Measurements from ENCODE around the gene PIAS1.
"Not testable (repeated sequence)": the region's sequence is repeated elsewhere in the genome, so short reads cannot be mapped to it uniquely, and the experiment has no call there.

PIAS1 gene

DNA sequence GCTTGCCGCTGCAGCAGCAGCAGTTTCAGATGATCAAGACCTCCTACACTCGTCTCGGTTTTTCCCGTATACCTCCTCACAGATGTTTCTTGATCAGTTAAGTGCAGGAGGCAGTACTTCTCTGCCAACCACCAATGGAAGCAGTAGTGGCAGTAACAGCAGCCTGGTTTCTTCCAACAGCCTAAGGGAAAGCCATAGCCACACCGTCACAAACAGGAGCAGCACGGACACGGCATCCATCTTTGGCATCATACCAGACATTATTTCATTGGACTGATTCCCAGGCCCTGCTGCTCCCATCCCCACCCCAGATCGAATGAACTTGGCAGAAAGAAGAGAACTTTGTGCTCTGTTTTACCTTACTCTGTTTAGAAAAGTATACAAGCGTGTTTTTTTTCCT lies 133.4 kb downstream of the PIAS1 start:
- no peak for DNase-seq

DNA sequence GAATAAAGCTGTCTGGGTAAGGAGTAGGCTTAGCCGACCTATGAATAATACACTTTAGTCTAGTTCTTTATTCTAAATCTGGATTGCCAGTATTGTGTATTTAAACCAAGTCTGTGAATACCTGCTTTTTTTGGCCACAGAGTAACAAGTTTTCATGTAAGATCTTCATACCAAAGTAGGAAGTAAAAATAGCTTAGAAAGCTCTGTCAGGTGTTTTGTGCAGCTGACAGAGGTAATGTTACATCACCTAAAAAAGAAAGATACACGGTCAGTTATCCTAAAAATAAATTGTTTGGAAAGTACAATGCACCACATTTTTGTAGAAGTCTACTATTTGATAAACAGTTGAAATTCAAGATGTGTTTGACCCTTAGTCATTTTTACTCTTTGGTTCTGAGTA lies 134.5 kb downstream of the PIAS1 start:
- DNase-seq, result no peak

DNA sequence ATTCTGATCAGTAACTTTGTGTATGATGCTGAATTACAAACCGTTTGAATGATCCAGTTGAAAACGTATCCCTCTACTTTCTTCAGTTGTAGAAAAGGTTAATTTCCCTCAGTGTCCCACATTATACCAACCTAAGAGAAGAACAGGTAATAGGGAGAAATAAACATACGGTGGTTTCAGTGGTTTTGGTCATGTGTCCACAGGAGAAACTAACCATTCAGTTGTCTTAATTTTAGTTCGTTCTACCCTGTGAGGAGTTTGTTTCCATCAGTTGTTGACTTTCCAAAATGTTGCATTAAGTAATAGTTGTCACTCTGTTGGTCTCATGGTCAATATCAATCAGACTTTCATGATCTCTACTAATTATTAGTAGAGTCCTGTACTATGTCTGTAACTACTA lies 135.9 kb downstream of the PIAS1 start:
- no peak for DNase-seq

DNA sequence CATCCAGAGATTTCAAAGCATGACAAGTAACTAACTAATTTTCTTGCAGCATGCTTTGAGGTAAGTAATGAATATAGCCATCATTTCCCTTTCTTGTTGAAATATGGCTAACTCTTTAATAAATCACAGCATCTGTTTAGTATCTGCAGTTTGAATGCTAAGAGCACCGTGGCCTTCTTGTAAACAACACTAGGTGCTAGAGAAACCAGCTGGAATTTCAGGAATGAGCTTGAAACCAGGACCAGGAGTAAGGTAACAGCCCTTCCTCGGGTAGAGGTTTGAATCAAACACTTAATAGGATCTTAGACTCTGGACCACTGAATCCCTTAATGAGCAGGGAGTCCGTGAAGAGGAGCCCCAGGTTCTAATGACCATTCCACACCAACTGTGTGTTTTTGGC lies 137.4 kb downstream of the PIAS1 start:
- no peak for DNase-seq

GRCh38 chr15:68192117-68192516 lies 138.0 kb downstream of the PIAS1 start:
- no peak for DNase-seq

DNA sequence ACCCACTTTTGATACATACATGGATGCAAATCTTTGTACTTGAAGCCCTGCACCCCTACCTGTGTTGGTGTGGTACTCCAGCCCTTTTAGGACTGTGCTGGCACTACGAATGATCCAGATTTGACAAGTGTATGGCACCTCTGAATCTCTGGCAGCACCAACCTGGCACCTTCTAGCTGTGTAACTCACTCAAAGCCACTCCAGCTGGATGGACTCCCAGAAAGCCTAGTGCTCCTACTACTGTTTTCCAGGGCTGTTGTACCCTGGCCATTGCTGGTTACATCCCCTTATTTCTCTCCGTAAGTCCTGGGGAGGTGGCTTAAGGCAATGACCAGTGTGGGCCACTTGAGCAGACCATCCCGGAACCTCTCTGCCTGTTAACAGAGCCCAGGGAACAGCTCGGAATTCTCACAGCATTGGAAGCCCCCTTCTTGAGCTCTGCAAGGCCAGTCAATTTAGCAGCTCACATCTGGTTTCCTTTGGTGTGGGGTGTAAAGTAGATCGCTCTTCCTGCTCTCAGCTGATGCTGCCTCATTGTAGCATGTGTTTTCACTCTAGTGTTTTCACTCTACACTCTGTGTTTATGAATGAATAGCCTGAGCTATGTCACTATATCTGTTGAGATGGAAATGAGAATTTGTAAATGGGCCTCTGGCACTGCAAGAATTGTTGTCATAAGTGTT lies 138.8 kb downstream of the PIAS1 start:
- no peak for DNase-seq

DNA sequence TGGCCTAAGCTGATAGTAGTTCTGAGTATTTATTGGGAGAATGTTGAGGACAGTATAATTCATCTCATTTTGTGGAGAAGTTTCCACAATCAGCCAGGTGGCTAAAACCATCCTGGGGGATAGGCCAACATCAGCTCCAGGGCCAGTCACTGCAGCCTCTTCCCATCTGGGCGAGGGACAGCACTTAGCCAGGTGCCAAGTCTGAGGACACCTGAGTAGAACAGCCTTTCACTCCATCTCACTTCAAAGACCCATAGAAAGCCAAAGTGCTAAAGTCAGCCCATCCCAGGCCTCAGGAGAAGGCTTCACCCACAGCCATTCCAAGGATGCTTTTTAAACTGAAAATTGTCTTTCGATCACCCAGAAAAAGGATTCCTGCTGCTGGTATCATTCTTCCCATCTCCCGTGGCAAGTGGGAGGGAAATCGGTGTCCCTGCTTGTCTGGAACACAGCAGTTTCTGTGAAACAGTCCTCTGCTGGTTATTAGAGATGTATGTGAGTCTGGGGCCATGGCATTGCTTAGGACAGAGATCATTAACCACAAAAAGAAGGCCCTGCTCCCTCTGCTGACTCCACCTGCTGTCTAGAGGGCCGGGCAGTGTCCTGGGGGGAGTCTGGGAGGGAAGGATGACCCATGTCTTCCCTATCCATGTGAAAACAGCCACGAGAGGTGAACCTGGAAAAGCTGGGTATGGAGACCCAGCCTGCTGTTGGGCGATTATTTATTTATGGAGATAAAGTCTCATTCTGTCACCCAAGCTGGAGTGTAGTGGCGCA lies 141.4 kb downstream of the PIAS1 start:
- DNase-seq, result no peak

DNA sequence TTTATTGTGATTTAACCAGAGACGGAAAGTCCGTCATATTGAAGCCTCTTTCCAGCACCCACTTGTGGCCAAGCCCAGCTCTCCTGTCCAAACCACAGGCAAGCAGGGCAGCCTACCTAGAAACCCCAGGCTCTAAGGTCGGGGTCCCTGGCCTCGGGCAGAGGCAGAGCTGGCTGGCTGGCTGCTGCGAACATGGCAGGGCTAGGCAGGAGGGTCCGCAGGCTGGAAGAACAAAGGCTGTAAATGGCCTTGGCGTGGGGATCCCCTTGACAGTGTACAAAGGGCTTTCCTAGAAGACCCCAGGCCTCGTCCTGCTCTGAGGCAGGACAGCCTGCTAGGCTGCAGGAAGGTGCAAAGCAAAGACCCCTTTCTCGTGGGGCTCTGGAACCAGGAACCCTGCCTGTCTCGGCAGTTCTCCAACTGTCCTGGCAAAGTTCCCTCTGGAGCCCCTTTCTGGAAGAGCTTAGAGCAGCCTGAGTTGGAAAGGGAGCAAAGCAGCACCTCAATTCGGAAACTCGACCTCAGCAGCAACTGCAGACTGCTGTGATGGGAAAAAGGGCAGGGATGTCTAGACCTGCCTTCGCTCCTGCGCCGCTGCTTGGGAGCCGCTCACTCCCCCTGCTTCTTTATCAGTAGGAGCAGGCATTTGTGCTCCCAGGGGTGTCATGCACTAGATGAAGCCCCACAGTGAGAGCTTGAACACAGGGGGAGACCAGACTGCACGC lies 142.5 kb downstream of the PIAS1 start:
- DNase-seq, result no peak

- no peak for DNase-seq
These were observed 143.0 kb downstream of the PIAS1 start for GRCh38 chr15:68197170-68197492.

- no peak for DNase-seq
These were observed 143.7 kb downstream of the PIAS1 start for GRCh38 chr15:68197661-68198437.

- DNase-seq, result no peak
These were observed 145.2 kb downstream of the PIAS1 start for GRCh38 chr15:68199340-68199739.

DNA sequence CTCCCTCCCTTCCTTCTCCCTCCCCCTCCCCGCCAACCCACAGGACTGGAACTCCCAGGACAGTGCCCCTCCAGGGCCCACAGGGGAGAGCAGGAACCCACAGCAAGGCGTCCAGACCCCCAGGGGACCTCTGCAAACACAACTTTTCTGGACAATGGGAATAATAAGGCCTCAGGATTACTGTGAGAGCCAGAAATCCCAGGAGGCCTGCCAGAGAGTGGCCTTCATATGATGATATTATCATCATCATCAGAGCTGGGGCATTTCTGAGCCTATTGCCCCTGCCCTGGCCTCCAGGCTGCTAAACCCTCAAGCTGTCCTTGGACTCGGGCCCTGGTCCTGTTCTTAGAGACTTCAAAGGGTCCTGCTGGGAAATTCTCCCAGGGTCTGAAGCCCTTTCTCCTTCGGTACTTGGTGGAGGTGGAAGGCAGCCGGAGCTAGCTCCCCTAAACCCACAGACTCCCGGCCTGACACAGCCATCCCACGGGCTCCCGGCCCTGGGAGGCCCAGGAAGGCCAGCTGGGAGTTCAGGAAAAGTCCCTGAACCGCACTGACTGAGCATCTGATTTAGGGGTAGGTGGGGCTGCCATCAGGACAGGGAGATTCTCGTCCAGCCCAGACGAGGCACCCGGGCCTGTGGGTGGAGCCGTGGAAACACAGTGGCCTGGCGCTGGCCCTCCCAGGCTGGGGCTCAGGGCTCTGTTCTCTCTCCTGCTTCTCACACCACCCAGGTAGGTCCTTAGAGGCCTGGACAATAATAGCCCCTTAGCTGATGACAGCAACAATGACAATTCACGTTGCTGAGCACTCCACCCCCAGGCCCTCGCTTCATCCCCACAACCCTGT lies 146.1 kb downstream of the PIAS1 start:
- DNase-seq, result no peak

DNA sequence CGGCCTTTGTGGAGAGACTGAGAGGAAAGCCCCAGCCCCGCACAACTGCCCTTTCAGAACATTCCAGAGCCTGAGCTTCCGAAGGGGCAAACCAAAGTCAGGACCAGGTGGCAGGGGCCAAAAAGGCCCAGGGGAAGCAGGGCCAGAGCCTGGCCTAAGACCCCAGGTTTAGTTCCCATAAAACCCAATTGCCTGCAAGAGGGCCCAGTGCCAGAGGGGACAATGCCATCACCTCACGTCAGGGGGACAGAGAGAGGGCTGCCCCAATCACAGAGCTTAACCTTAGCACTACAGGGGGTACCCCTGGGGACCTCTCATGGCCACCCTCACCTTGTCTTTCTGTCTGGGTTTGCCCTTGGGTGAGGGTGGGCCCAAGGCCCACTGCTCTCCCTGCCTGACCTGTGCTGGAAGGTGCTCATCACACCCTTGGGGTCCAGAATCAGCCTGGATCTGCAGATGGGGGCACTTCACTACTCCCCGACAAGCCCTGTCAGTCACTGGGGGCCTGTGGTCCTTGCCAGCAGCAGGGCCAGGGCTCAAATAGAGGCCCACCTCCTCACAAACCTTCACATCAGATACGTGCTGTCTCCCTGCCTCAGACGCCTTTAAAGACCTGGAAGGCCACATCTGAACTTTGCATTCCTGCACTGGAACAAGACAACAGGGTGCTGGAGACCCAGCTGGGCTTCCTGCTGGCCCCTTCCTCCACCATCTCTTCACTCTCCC lies 147.2 kb downstream of the PIAS1 start:
- DNase-seq, result no peak

- DNase-seq, result no peak
These were observed 147.8 kb downstream of the PIAS1 start for GRCh38 chr15:68201879-68202261.

DNA sequence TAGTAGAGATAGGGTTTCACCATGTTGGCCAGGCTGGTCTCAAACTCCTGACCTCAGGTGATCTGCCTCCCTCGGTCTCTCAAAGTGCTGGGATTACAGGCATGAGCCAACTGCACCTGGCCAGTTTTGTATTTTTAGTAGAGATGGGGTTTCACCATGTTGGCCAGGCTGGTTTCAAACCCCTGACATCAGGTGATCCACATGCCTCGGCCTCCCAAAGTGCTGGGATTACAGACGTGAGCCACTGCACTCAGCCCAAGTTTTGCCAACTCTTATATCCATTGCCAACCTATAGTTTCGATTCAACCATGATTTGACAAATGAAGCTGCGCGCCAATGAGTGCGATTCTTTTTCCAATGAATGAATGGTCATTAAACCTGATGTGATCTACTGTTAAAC lies 148.9 kb downstream of the PIAS1 start:
- not testable (repeated sequence) for DNase-seq

GRCh38 chr15:68203486-68203885 lies 149.4 kb downstream of the PIAS1 start:
- DNase-seq, result no peak

- no peak for DNase-seq
These were observed 149.8 kb downstream of the PIAS1 start for GRCh38 chr15:68203956-68204355.

DNA sequence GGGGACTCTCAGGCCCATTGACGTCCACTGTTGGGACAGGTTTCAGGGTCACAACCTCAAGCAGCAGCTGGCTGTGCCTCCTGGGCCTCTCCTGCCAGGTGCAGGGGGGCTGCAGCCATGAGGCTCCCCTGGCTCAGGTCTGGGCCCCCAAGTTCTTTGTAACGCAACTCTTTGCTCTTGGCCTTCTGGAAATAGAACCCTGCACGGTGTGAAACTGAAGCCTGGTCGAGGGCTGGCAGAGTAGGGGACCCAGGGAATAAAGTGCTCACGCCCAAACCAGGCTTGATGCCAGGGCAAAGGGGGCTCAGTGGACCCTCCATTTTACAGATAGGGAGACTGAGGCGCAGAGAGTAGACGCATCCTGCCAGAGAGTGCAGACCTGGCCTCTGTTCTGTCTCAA lies 150.2 kb downstream of the PIAS1 start:
- DNase-seq, result no peak

DNA sequence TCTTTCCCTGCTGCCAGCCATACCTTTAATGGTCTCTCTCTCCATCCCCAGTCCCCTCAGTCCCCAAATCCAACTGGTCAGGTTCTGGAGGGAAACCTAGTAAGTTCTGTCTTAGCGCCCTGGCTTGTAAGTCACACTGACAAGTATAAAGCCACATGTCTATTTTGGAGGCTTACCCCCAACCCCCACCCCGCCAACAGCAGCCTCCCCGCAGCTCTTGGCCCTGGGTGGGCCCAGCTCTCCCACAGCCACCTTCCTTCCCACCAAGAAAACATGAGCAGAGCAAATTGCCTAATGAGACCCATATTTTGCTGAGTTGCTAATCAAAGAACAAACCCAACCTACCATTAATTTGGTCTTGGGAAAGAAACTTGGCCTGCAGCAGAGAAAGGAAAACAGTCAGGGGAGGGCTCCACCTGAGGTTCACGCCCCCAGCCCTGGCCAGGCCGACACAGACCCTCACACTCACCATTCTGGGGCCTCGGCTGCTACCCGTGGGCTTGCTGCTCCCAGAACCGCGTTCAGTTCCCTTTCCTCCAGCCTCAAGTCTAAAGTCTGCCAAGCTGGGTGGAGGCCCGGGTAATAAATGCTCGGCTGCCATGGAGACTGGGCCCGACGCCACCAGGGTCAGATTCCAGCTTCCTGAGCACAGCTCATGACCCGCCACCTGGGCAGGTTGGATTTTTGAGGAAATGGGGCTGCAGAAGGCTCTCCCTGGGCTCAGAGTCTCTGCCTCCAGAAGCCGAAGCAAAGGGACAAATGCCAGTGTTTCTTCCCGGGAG lies 150.9 kb downstream of the PIAS1 start, which contains the start of gene CALML4:
CALML4 (minus strand) TSS at position 557 of the 782 bp plus-strand sequence; CDS start at position 472, 85 bp downstream.
- DNase-seq, result no peak

DNA sequence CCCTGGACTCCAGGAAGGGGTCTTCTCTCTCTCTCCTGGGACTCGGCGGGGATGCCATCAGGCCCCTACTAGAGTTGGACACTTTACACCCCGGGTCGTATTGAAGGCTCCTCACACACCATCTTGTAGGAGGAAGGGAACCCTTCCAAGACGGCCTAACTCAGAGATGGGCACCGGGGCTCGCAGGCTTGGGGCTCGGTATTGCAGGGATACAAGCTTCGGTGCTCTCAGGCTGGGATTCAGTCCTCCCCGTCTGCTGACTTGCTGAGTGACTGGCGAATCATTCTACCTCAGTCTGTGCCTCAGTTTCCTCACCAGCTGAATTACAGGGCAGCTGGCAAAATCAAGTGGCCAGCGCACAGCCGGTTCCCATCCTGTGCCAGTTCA lies 151.4 kb downstream of the PIAS1 start:
- DNase-seq, result no peak
